ENCODE data around the gene OLFML2B.

OLFML2B gene

DNA sequence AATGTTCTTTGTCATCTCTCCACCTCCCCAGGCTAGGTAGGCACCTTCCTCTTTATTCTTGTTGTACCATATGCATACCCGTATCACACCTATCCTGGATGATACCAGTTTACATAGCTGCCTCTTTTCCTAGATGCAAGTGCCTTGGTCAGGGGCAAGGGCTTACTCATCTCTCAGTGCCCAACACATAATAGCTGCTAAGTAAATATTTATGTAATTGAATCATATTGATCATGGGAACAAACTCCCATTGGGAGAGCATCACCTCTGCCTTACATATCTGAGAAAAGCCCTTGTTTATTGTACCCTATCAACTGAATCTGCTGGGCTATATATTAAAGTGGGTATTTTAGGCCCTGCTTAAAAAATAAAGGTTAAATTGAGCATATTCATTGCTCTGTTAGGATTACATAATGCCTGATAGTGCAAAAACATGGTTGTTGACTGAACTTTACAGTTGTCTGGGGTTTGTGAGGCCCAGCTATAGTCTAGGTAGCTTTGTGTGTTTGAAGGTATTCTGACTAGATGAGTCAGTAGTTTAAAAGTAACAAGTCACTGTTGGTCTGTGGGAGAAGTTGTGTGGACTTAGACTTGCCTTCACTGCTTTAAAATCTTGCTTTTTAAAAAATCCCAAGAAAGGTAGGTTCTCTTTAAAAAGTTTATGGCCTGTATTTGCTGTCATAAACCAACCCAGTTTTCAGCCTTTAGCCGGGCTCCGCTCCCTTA lies 82.6 kb downstream of the OLFML2B start:
- no peak for DNase-seq

DNA sequence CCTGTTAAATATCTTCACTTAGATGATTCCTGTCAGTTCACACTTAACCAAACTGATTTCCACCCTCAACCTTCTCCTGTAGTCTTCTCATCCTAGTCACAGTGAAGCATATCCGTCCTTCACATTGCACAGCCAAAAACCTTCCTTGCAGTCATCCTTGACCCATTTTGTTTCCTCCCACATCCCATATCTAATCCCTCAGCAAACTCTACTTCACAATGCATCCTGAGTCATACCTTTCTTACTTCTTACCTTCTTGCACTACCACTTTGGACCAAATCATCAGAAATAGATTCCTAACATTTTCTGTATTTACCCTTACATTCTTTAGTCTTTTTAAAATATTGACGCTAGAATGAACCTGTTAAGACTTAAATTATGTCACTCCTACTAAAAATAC lies 86.9 kb downstream of the OLFML2B start:
- DNase-seq, result no peak

GRCh38 chr1:161935264-161935663 lies 88.4 kb downstream of the OLFML2B start:
- no peak for DNase-seq

DNA sequence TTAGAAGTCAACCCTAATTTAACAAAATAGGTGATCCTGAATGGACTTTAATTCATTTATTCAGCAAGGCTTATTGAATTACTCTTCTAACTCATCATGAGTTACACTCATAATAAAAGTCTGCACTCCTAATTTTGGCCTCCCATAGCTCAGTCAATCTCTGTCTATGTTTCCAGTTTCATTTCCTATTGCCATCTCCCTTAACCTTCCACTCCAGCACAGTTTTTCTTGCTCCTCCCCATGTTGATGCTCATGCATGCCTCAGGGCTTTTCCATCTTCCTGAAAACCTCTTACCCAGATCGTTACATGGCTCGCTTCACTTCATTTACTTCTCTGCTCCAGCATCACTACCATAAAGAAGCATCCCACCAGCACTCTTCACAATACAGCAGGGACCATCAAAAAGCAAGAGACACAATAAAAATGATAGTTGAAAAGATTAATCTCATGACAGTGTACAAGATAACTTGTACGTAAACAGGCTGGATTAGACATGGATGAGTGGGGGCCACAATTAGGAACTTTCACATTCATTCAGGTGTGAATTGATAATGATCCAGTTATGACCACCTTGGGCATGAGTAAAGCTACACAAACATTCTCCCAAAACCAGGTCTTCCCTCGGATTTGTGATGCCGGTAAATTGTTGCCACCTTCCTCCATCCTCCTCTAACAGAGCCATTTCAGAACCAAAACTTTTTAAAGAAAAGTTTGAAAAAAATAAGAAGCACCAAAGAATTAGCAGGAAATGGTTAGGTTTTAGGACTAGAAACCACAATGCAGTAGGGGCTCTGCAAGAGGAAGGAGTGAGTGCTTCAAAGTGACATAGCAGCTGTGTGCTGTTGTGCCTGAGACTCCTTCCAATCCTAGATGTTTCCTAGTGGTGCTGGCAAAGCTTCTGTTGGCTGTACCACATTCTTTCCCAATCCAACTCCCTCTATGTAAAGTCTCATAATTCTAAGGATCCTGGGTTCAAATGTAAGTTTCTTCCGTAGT lies 89.8 kb downstream of the OLFML2B start:
- DNase-seq, result peak; percentile 32
